A673 (cell line): ENCODE data around the gene NPAS2. TPM values are rescaled to one million over a fixed set of nuclear protein-coding genes. Genes with fewer than 3 reads are reported as not detected.

Source experiments
- BruUV-seq: library from RNA; stranded (reverse); fragments of 400-500 nt; replicated peaks from 2 replicates; lab custom pipeline; 2021; lab: Mats Ljungman, UMichigan
- CTCF ChIA-PET: fragments of 300-600 bp; sonication (Branson Sonifier 250); formaldehyde crosslinking; loops from one replicate; lab custom pipeline; 2022; ENCODE audit warnings: antibody characterized with exemption; lab: Charles Lee
- POLR2A ChIA-PET: fragments of 300-600 bp; sonication (Branson Sonifier 250); formaldehyde crosslinking; loops from one replicate; lab custom pipeline; 2022; ENCODE audit warnings: antibody characterized with exemption; ENCODE audit not compliant: low non-redundant PET; lab: Charles Lee
- DNase-seq: peaks from one replicate; pipeline ENCODE4 v3.0.0-alpha.2; 2015; ENCODE audit warnings: low spot score
- H3K27ac ChIP-seq: fragments of 200-600 bp; sonication (generic); 2 replicates; pipeline ENCODE4 v1.5.1; 2016; ENCODE audit warnings: mixed run types, low read depth, mild to moderate bottlenecking, mixed read lengths, antibody characterized with exemption, low read length; ENCODE audit not compliant: poor library complexity, severe bottlenecking
- H3K27me3 ChIP-seq: fragments of 200-600 bp; sonication (generic); replicated peaks from 2 replicates; pipeline ENCODE4 v1.6.1; 2017; ENCODE audit warnings: mixed run types, low read depth, mild to moderate bottlenecking, mixed read lengths, antibody characterized with exemption, low read length; ENCODE audit not compliant: insufficient read depth, poor library complexity
- H3K36me3 ChIP-seq: fragments of 200-600 bp; sonication (generic); 2 replicates; pipeline ENCODE4 v1.6.1; 2016; ENCODE audit warnings: mixed run types, mild to moderate bottlenecking, mixed read lengths, antibody characterized with exemption, low read length; ENCODE audit not compliant: insufficient read depth, poor library complexity, severe bottlenecking
- H3K4me1 ChIP-seq: fragments of 200-600 bp; sonication (generic); 2 replicates; pipeline ENCODE4 v1.6.1; 2017; ENCODE audit warnings: mixed run types, mild to moderate bottlenecking, mixed read lengths, antibody characterized with exemption, low read length; ENCODE audit not compliant: insufficient read depth, poor library complexity, severe bottlenecking
- H3K4me3 ChIP-seq: fragments of 200-600 bp; sonication (generic); 2 replicates; pipeline ENCODE4 v1.5.1; 2016; ENCODE audit warnings: low read depth, mixed run types, mild to moderate bottlenecking, mixed read lengths, low read length; ENCODE audit not compliant: poor library complexity, severe bottlenecking
- H3K9me3 ChIP-seq: fragments of 200-600 bp; sonication (generic); 2 replicates; pipeline ENCODE4 v1.6.1; 2016; ENCODE audit warnings: mixed run types, low read depth, mild to moderate bottlenecking, mixed read lengths, antibody characterized with exemption, low read length; ENCODE audit not compliant: poor library complexity, severe bottlenecking
- CTCF ChIP-seq: fragments of 300-800, 200-600 bp; sonication (generic); conservative IDR thresholded peaks from 2 replicates; pipeline ENCODE4 v1.5.1; 2017; ENCODE audit warnings: low read depth, mild to moderate bottlenecking, antibody characterized with exemption, low read length, moderate library complexity, mixed read lengths
- EZH2 ChIP-seq: fragments of 200-600 bp; sonication (generic); IDR thresholded peaks from 2 replicates; pipeline ENCODE4 v1.6.1; 2017; ENCODE audit warnings: borderline replicate concordance, low read depth, mild to moderate bottlenecking, mixed read lengths, antibody characterized with exemption, low read length; ENCODE audit not compliant: poor library complexity, severe bottlenecking
- intact Hi-C: fragments of 100-400 bp; cut with micrococcal nuclease; formaldehyde crosslinking; loops from one replicate; pipeline ENCODE4 v1.10.0; 2022; ENCODE audit not compliant: unreplicated experiment
- total RNA-seq: library from RNA; stranded (reverse); gene quantifications from 2 replicates; pipeline ENCODE4 v1.2.3, GENCODE V29; 2021

Gene NPAS2
- total RNA-seq, 1 experiment from 2014 or later: 9.4 TPM

- no TSS peak for BruUV-seq
- H3K27ac ChIP-seq: peak within 1 kb of the TSS; percentile 96
Observed at GRCh38 chr2:101001691-101002561, 182.0 kb downstream of the NPAS2 start, which contains the start of gene RPL31. RPL31 (plus strand) TSS chr2:101002289; CDS start chr2:101002702, 413 bp downstream.

GRCh38 chr2:101002562-101003277 lies 182.8 kb downstream of the NPAS2 start:
- peak overlapping the region; percentile 99 for H3K4me3 ChIP-seq
- peak overlapping the region; percentile 96 for H3K27ac ChIP-seq
- CTCF ChIA-PET: interaction anchor here (0.6 kb wide), 1 partner anchor 423 kb away, joined by 7 read pairs; no protein-coding TSS in a partner anchor
- DNase-seq: peak; percentile 35
- no peaks in the 10 kb centered on the region for H3K27me3 ChIP-seq
- peaks cover 51% of the 10 kb centered on the region for H3K36me3 ChIP-seq
- POLR2A ChIA-PET: interaction anchor here (0.5 to 1.0 kb wide), 2 partner anchors 12 to 30 kb away, joined by 4 read pairs; no protein-coding TSS in a partner anchor
- TF ChIP-seq CTCF (no peak), EZH2 (no peak)
- intact Hi-C loops: no loop called here
- TSS peak; percentile 56 for BruUV-seq
- peaks cover 15% of the 10 kb centered on the region for H3K4me1 ChIP-seq
- H3K9me3 ChIP-seq: no peaks in the 10 kb centered on the region

More at GRCh38 chr2:101001691-101002561, 182.0 kb downstream of the NPAS2 start, which contains the start of gene RPL31:
- intact Hi-C loops: no loop called here
- ChIA-PET CTCF (interaction anchor here (0.6 kb wide), 1 partner anchor 422 kb away, joined by 7 read pairs; no protein-coding TSS in a partner anchor), POLR2A (interaction anchor here (0.5 to 1.0 kb wide), 3 partner anchors 12 to 439 kb away, joined by 3 to 4 read pairs (median 4); partner anchors contain the start of gene PDCL3)
- no peak for TF ChIP-seq EZH2
- TF ChIP-seq CTCF: no peak
- no peaks in the 10 kb centered on the region for H3K9me3 ChIP-seq
- H3K4me1 ChIP-seq: peaks cover 15% of the 10 kb centered on the region
- peak within 1 kb of the TSS; percentile 99 for H3K4me3 ChIP-seq
- no peaks in the 10 kb centered on the region for H3K27me3 ChIP-seq
- H3K36me3 ChIP-seq: peaks cover 43% of the 10 kb centered on the region
- peak; percentile 98 for DNase-seq

- Histone ChIP-seq H3K36me3 (peaks cover 57% of the 10 kb centered on the region), H3K27ac (peak overlapping the region; percentile 96), H3K4me3 (peak overlapping the region; percentile 99), H3K27me3 (no peaks in the 10 kb centered on the region), H3K9me3 (no peaks in the 10 kb centered on the region), H3K4me1 (peaks cover 15% of the 10 kb centered on the region)
- TF ChIP-seq EZH2 (no peak), CTCF (no peak)
- no TSS peak for BruUV-seq
- intact Hi-C loops: no loop called here
- DNase-seq: no peak
- ChIA-PET CTCF (no interaction called here), POLR2A (no interaction called here)
Observed at GRCh38 chr2:101003278-101003775, 183.4 kb downstream of the NPAS2 start.
